Adrenal gland (tissue), 5 donors: ENCODE results near the gene NIPBL.

ENCODE experiments used
- CTCF ChIP-seq, 6 experiments: fragments of 450-650 bp in 4 of 6; fragments of 200-600 bp in 2 of 6; sonication (generic) in 1 of 6; IDR thresholded peaks; 1 replicate in 5 of 6; 2 replicates in 1 of 6; pipeline versions ENCODE4 v1.5.1 to v1.8.0; 2016 to 2021; ENCODE audit warnings: antibody characterized with exemption in 6 of 6, mild to moderate bottlenecking in 2 of 6, moderate library complexity in 1 of 6
- POLR2A ChIP-seq, 2 donors: fragments of 450-650 bp; IDR thresholded peaks; one replicate each; pipeline ENCODE4 v1.6.1; 2017; ENCODE audit warnings: antibody characterized with exemption in 2 of 2, mild to moderate bottlenecking in 2 of 2, moderate library complexity in 1 of 2
- donor health status: DM: no; HTN: no; CAD: no.

GRCh38 chr5:36861871-36862270 is 14.7 kb upstream of the NIPBL start:
- TF ChIP-seq CTCF (IDR thresholded peaks at IDR 0.05) = no peak
- TF ChIP-seq POLR2A (IDR thresholded peaks at IDR 0.05) = no peak
